ENCODE measurements around the gene IGF2BP2. TPM values are rescaled to one million over a fixed set of nuclear protein-coding genes. Genes with fewer than 3 reads are reported as not detected.
"Not testable (repeated sequence)": the region's sequence is repeated elsewhere in the genome, so short reads cannot be mapped to it uniquely, and the experiment has no call there.

The IGF2BP2 gene
- total and polyA plus RNA-seq, 5 donors from 2014 or later: 3.6 TPM; not detected in 4

GRCh38 chr3:185677146-185677829, 147.6 kb downstream of the IGF2BP2 start:
- no peak overlapping the region for H3K4me3 ChIP-seq (ENCODE audit: low read depth, low read length)
- peaks cover 4% of the 10 kb centered on the region for H3K27me3 ChIP-seq (ENCODE audit: control insufficient read depth, insufficient read depth, low read length)
- H3K27ac ChIP-seq (ENCODE audit: insufficient read depth, low read length, poor library complexity, severe bottlenecking): no peak overlapping the region
- Mint-ChIP-seq H3K27me3 (peaks cover 11% of the 10 kb centered on the region), H3K36me3 (peaks cover 3% of the 10 kb centered on the region), H3K9me3 (peaks cover 0 to 17% (median 2%) of the 10 kb centered on the region in 7 donors), H3K27ac (no peak overlapping the region), H3K4me3 (no peak overlapping the region), H3K4me1 (no peaks in the 10 kb centered on the region)
- H3K36me3 ChIP-seq (ENCODE audit: control insufficient read depth, insufficient read depth, low read length): no peaks in the 10 kb centered on the region
- peaks cover 0 to 4% of the 10 kb centered on the region in 2 experiments for H3K9me3 ChIP-seq (ENCODE audit: control insufficient read depth in 2 of 2, low read length in 2 of 2)
- no peaks in the 10 kb centered on the region for H3K4me1 ChIP-seq (ENCODE audit: control insufficient read depth, insufficient read depth, low read length, poor library complexity, severe bottlenecking)
- ATAC-seq (ENCODE audit: low read depth in 2 of 2) (no peak), DNase-seq (peak in 1 of 3 donors; percentile 56)

- Histone ChIP-seq H3K9me3 (ENCODE audit: control insufficient read depth in 2 of 2, low read length in 2 of 2) (no peaks in the 10 kb centered on the region), H3K27ac (ENCODE audit: insufficient read depth, low read length, poor library complexity, severe bottlenecking) (no peak overlapping the region), H3K27me3 (ENCODE audit: control insufficient read depth, insufficient read depth, low read length) (peaks cover 2% of the 10 kb centered on the region), H3K4me3 (ENCODE audit: low read depth, low read length) (no peak overlapping the region), H3K36me3 (ENCODE audit: control insufficient read depth, insufficient read depth, low read length) (no peaks in the 10 kb centered on the region), H3K4me1 (ENCODE audit: control insufficient read depth, insufficient read depth, low read length, poor library complexity, severe bottlenecking) (no peaks in the 10 kb centered on the region)
- ATAC-seq (ENCODE audit: low read depth in 2 of 2) (no peak), DNase-seq (no peak)
- Mint-ChIP-seq H3K27me3 (peaks cover 21% of the 10 kb centered on the region), H3K36me3 (no peaks in the 10 kb centered on the region), H3K27ac (no peak overlapping the region), H3K4me3 (no peak overlapping the region), H3K4me1 (no peaks in the 10 kb centered on the region), H3K9me3 (no peaks in the 10 kb centered on the region)
These were observed 157.3 kb downstream of the IGF2BP2 start for GRCh38 chr3:185667574-185667973.

- H3K4me1 ChIP-seq (ENCODE audit: control insufficient read depth, insufficient read depth, low read length, poor library complexity, severe bottlenecking): no peaks in the 10 kb centered on the region
- Mint-ChIP-seq H3K4me3 (no peak overlapping the region), H3K27ac (no peak overlapping the region), H3K9me3 (no peaks in the 10 kb centered on the region), H3K36me3 (no peaks in the 10 kb centered on the region), H3K4me1 (peaks cover 0 to 2% (median 0%) of the 10 kb centered on the region in 4 donors), H3K27me3 (peaks cover 33% of the 10 kb centered on the region)
- no peaks in the 10 kb centered on the region for H3K36me3 ChIP-seq (ENCODE audit: control insufficient read depth, insufficient read depth, low read length)
- no peaks in the 10 kb centered on the region for H3K9me3 ChIP-seq (ENCODE audit: control insufficient read depth in 2 of 2, low read length in 2 of 2)
- no peak overlapping the region for H3K27ac ChIP-seq (ENCODE audit: insufficient read depth, low read length, poor library complexity, severe bottlenecking)
- no peak for DNase-seq
- no peak for ATAC-seq (ENCODE audit: low read depth in 2 of 2)
- H3K4me3 ChIP-seq (ENCODE audit: low read depth, low read length): no peak overlapping the region
- H3K27me3 ChIP-seq (ENCODE audit: control insufficient read depth, insufficient read depth, low read length): peaks cover 2% of the 10 kb centered on the region
These were observed 160.9 kb downstream of the IGF2BP2 start for GRCh38 chr3:185663929-185664328.

GRCh38 chr3:185661772-185662171, 163.1 kb downstream of the IGF2BP2 start:
- Histone ChIP-seq H3K4me1 (ENCODE audit: control insufficient read depth, insufficient read depth, low read length, poor library complexity, severe bottlenecking) (no peaks in the 10 kb centered on the region), H3K9me3 (ENCODE audit: control insufficient read depth in 2 of 2, low read length in 2 of 2) (no peaks in the 10 kb centered on the region), H3K27me3 (ENCODE audit: control insufficient read depth, insufficient read depth, low read length) (peaks cover 2% of the 10 kb centered on the region), H3K4me3 (ENCODE audit: low read depth, low read length) (no peak overlapping the region), H3K36me3 (ENCODE audit: control insufficient read depth, insufficient read depth, low read length) (no peaks in the 10 kb centered on the region), H3K27ac (ENCODE audit: insufficient read depth, low read length, poor library complexity, severe bottlenecking) (no peak overlapping the region)
- peaks cover 0 to 2% (median 0%) of the 10 kb centered on the region in 4 donors for H3K4me1 Mint-ChIP-seq
- peaks cover 33% of the 10 kb centered on the region for H3K27me3 Mint-ChIP-seq
- H3K4me3 Mint-ChIP-seq: no peak overlapping the region
- DNase-seq: no peak
- no peak for ATAC-seq (ENCODE audit: low read depth in 2 of 2)
- no peaks in the 10 kb centered on the region for H3K9me3 Mint-ChIP-seq
- H3K27ac Mint-ChIP-seq: peak overlapping the region in 1 of 3 donors; percentile 76
- H3K36me3 Mint-ChIP-seq: no peaks in the 10 kb centered on the region

- not testable (repeated sequence) for H3K27ac Mint-ChIP-seq; H3K4me3 ChIP-seq (ENCODE audit: low read depth, low read length); DNase-seq; H3K4me3 Mint-ChIP-seq; H3K27me3 ChIP-seq (ENCODE audit: control insufficient read depth, insufficient read depth, low read length); H3K4me1 ChIP-seq (ENCODE audit: control insufficient read depth, insufficient read depth, low read length, poor library complexity, severe bottlenecking); H3K27ac ChIP-seq (ENCODE audit: insufficient read depth, low read length, poor library complexity, severe bottlenecking); H3K4me1 Mint-ChIP-seq; H3K9me3 Mint-ChIP-seq; ATAC-seq (ENCODE audit: low read depth in 2 of 2); H3K36me3 ChIP-seq (ENCODE audit: control insufficient read depth, insufficient read depth, low read length); H3K36me3 Mint-ChIP-seq; H3K9me3 ChIP-seq (ENCODE audit: control insufficient read depth in 2 of 2, low read length in 2 of 2)
- peaks cover 33% of the 10 kb centered on the region for H3K27me3 Mint-ChIP-seq
These were observed 163.5 kb downstream of the IGF2BP2 start for GRCh38 chr3:185661296-185661695.

GRCh38 chr3:185659942-185660921, 164.6 kb downstream of the IGF2BP2 start:
- Mint-ChIP-seq H3K4me1 (peaks cover 0 to 2% (median 0%) of the 10 kb centered on the region in 4 donors), H3K4me3 (peak overlapping the region in 1 of 4 donors; percentile 68), H3K9me3 (no peaks in the 10 kb centered on the region), H3K36me3 (no peaks in the 10 kb centered on the region), H3K27me3 (peaks cover 33% of the 10 kb centered on the region), H3K27ac (no peak overlapping the region)
- no peaks in the 10 kb centered on the region for H3K9me3 ChIP-seq (ENCODE audit: control insufficient read depth in 2 of 2, low read length in 2 of 2)
- DNase-seq (peak; percentile 18 to 74 (median 32)), ATAC-seq (ENCODE audit: low read depth in 2 of 2) (peak; percentile 62 to 71)
- no peaks in the 10 kb centered on the region for H3K36me3 ChIP-seq (ENCODE audit: control insufficient read depth, insufficient read depth, low read length)
- no peak overlapping the region for H3K27ac ChIP-seq (ENCODE audit: insufficient read depth, low read length, poor library complexity, severe bottlenecking)
- no peaks in the 10 kb centered on the region for H3K4me1 ChIP-seq (ENCODE audit: control insufficient read depth, insufficient read depth, low read length, poor library complexity, severe bottlenecking)
- peaks cover 2% of the 10 kb centered on the region for H3K27me3 ChIP-seq (ENCODE audit: control insufficient read depth, insufficient read depth, low read length)
- H3K4me3 ChIP-seq (ENCODE audit: low read depth, low read length): no peak overlapping the region

GRCh38 chr3:185658943-185659342, 165.9 kb downstream of the IGF2BP2 start:
- H3K4me3 Mint-ChIP-seq: no peak overlapping the region
- no peaks in the 10 kb centered on the region for H3K9me3 ChIP-seq (ENCODE audit: control insufficient read depth in 2 of 2, low read length in 2 of 2)
- H3K4me1 ChIP-seq (ENCODE audit: control insufficient read depth, insufficient read depth, low read length, poor library complexity, severe bottlenecking): no peaks in the 10 kb centered on the region
- no peak for ATAC-seq (ENCODE audit: low read depth in 2 of 2)
- H3K27ac Mint-ChIP-seq: no peak overlapping the region
- no peaks in the 10 kb centered on the region for H3K36me3 Mint-ChIP-seq
- peaks cover 21% of the 10 kb centered on the region for H3K27me3 Mint-ChIP-seq
- H3K9me3 Mint-ChIP-seq: no peaks in the 10 kb centered on the region
- H3K36me3 ChIP-seq (ENCODE audit: control insufficient read depth, insufficient read depth, low read length): no peaks in the 10 kb centered on the region
- no peak for DNase-seq
- H3K27ac ChIP-seq (ENCODE audit: insufficient read depth, low read length, poor library complexity, severe bottlenecking): no peak overlapping the region
- H3K4me3 ChIP-seq (ENCODE audit: low read depth, low read length): no peak overlapping the region
- H3K4me1 Mint-ChIP-seq: peaks cover 0 to 2% (median 0%) of the 10 kb centered on the region in 4 donors
- H3K27me3 ChIP-seq (ENCODE audit: control insufficient read depth, insufficient read depth, low read length): peaks cover 2% of the 10 kb centered on the region
